ENCODE data around the gene EPYC. TPM values are rescaled to one million over a fixed set of nuclear protein-coding genes. Genes with fewer than 3 reads are reported as not detected.

The EPYC gene
- polyA plus RNA-seq, 1 experiment = not detected

DNA sequence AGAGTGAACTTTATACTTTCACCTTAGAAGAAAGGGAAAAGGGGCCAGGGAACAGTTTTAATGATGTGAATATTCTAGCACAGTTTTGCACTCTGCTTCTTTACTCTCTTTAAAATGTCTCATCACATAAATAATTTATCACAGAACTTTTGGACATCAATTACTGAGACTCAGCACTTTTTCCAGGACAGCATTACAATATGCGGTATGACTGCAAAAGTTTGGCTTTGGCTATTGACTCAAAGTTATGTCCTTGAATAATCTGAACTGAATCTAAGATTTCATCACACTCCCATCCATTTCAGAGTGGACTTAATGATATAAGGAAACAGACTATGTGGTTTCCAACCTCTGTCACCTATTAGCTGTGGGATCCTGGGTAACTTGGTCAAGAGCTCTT lies 61.5 kb downstream of the EPYC start:
- ChIA-PET CTCF (interaction anchor here (2.0 to 2.2 kb wide), 2 partner anchors 10 to 412 kb away, joined by 7 to 10 read pairs; no protein-coding TSS in a partner anchor), POLR2A (no interaction called here)
- no peak for DNase-seq (ENCODE audit: low read depth)
- Histone ChIP-seq H3K36me3 (ENCODE audit: control insufficient read depth, insufficient read depth, low read length) (no peaks in the 10 kb centered on the region), H3K4me3 (ENCODE audit: low read depth, low read length) (no peak overlapping the region), H3K27me3 (ENCODE audit: control insufficient read depth, insufficient read depth, low read length) (no peaks in the 10 kb centered on the region)
- TF ChIP-seq, protein P1, sequence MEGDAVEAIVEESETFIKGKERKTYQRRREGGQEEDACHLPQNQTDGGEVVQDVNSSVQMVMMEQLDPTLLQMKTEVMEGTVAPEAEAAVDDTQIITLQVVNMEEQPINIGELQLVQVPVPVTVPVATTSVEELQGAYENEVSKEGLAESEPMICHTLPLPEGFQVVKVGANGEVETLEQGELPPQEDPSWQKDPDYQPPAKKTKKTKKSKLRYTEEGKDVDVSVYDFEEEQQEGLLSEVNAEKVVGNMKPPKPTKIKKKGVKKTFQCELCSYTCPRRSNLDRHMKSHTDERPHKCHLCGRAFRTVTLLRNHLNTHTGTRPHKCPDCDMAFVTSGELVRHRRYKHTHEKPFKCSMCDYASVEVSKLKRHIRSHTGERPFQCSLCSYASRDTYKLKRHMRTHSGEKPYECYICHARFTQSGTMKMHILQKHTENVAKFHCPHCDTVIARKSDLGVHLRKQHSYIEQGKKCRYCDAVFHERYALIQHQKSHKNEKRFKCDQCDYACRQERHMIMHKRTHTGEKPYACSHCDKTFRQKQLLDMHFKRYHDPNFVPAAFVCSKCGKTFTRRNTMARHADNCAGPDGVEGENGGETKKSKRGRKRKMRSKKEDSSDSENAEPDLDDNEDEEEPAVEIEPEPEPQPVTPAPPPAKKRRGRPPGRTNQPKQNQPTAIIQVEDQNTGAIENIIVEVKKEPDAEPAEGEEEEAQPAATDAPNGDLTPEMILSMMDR (IDR thresholded peaks at IDR 0.05; ENCODE audit: insufficient read depth, low read depth, low read length) = no peak

DNA sequence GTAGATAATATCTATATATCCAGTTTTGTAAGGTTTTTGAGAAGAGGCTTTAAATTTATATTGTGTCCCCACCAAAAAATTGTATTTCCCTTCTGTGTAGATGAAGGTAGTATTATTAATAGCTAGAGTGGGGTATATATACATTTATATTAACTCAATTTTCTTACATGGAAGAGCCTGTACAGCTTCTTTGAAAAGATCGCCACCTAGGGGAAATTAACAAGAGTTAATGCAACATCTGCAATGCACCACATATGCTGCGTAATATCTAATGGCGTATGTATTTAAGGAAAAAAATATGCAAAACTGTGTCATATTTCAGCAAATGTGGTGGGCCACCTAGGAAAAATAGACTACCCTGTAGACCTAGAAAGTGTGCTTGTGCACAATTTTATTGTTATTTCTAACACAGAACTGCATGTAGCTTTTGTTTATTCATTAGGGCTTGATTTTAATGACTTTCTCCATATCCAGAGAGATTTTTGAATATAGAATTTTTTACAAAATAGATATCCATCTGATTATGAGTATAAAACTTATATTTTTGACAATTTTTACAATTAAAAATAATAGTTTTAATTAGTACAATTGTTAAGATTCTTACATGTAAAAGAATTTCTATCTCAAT lies 63.8 kb downstream of the EPYC start:
- no peak overlapping the region for H3K4me3 ChIP-seq (ENCODE audit: low read depth, low read length)
- no peak for DNase-seq (ENCODE audit: low read depth)
- TF ChIP-seq, protein P1 (IDR thresholded peaks at IDR 0.05; ENCODE audit: insufficient read depth, low read depth, low read length) = peak; percentile 71
- no peaks in the 10 kb centered on the region for H3K27me3 ChIP-seq (ENCODE audit: control insufficient read depth, insufficient read depth, low read length)
- ChIA-PET CTCF (interaction anchor here (0.6 to 2.9 kb wide), 9 partner anchors 12 to 1893 kb away, joined by 3 to 11 read pairs (median 5); no protein-coding TSS in a partner anchor), POLR2A (no interaction called here)
- no peaks in the 10 kb centered on the region for H3K36me3 ChIP-seq (ENCODE audit: control insufficient read depth, insufficient read depth, low read length)

- no peaks in the 10 kb centered on the region for H3K36me3 ChIP-seq (ENCODE audit: control insufficient read depth, insufficient read depth, low read length)
- H3K4me3 ChIP-seq (ENCODE audit: low read depth, low read length) = no peak overlapping the region
- ChIA-PET CTCF (interaction anchor here (1.3 to 2.9 kb wide), 5 partner anchors 13 to 1396 kb away, joined by 3 to 11 read pairs (median 10); no protein-coding TSS in a partner anchor), POLR2A (no interaction called here)
- TF ChIP-seq, protein P1 (IDR thresholded peaks at IDR 0.05; ENCODE audit: insufficient read depth, low read depth, low read length) = no peak
- DNase-seq (ENCODE audit: low read depth) = no peak
- H3K27me3 ChIP-seq (ENCODE audit: control insufficient read depth, insufficient read depth, low read length) = no peaks in the 10 kb centered on the region
These were observed 65.4 kb downstream of the EPYC start for GRCh38 chr12:90939382-90939781.

DNA sequence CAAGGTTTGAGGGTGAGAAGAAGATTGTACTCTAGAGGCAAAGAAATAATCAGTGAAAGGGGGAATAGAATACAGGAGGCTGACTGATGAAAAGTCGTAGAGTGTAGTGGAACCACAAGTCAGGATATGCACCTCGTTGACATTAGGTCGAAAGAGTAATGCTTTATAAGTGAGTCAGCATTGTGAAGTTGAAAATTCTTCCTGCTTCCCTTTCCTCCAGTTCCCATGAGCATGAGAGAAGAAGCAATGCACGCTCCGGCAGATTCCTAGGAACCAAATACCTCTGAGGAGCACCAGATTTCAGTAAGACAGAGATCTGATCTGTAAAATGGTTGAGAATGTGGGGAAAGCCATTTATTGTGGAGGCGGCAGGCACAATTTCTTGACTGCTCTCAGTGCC lies 66.3 kb downstream of the EPYC start:
- POLR2A ChIA-PET = no interaction called here
- TF ChIP-seq, protein P1 (IDR thresholded peaks at IDR 0.05; ENCODE audit: insufficient read depth, low read depth, low read length) = no peak
- CTCF ChIA-PET = no interaction called here
- Histone ChIP-seq H3K4me3 (ENCODE audit: low read depth, low read length) (no peak overlapping the region), H3K36me3 (ENCODE audit: control insufficient read depth, insufficient read depth, low read length) (no peaks in the 10 kb centered on the region), H3K27me3 (ENCODE audit: control insufficient read depth, insufficient read depth, low read length) (no peaks in the 10 kb centered on the region)
- no peak for DNase-seq (ENCODE audit: low read depth)

- Histone ChIP-seq H3K27me3 (ENCODE audit: control insufficient read depth, insufficient read depth, low read length) (no peaks in the 10 kb centered on the region), H3K36me3 (ENCODE audit: control insufficient read depth, insufficient read depth, low read length) (no peaks in the 10 kb centered on the region), H3K4me3 (ENCODE audit: low read depth, low read length) (no peak overlapping the region)
- POLR2A ChIA-PET = no interaction called here
- DNase-seq (ENCODE audit: low read depth) = no peak
- TF ChIP-seq, protein P1 (IDR thresholded peaks at IDR 0.05; ENCODE audit: insufficient read depth, low read depth, low read length) = no peak
- CTCF ChIA-PET = no interaction called here
These were observed 67.1 kb downstream of the EPYC start for GRCh38 chr12:90937651-90938050.
